CD14-positive monocyte (primary cell): ENCODE measurements around the gene GNB2. TPM values are rescaled to one million over a fixed set of nuclear protein-coding genes. Genes with fewer than 3 reads are reported as not detected.

Experiments used
- DNase-seq, 3 donors: peaks; one replicate each; pipeline ENCODE4 v3.0.0-alpha.2; 2011 to 2022
- H2AFZ ChIP-seq: 2 replicates; pipeline ENCODE4 v1.6.0; 2012; ENCODE audit warnings: mild to moderate bottlenecking, low read depth, low read length, inconsistent platforms; ENCODE audit not compliant: insufficient read depth, poor library complexity, severe bottlenecking
- H3K27ac ChIP-seq, 2 donors: 1 replicate in 1 of 2; 2 replicates in 1 of 2; pipeline ENCODE4 v1.5.1; 2012 to 2013; ENCODE audit warnings: low read length in 2 of 2, control low read depth in 1 of 2, inconsistent platforms in 1 of 2, low read depth in 1 of 2, mild to moderate bottlenecking in 1 of 2
- H3K27me3 ChIP-seq, 2 donors: one replicate each; pipeline versions ENCODE4 v1.6.0 to v1.6.1; 2011 to 2013; ENCODE audit warnings: low read length in 2 of 2; ENCODE audit not compliant: control insufficient read depth in 2 of 2, insufficient read depth in 2 of 2
- H3K36me3 ChIP-seq, 2 donors: replicated peaks in 1 of 2; 1 replicate in 1 of 2; 2 replicates in 1 of 2; pipeline versions ENCODE4 v1.5.1 to v1.6.1; 2012 to 2013; ENCODE audit warnings: low read length in 2 of 2, control low read depth in 1 of 2, inconsistent platforms in 1 of 2, mild to moderate bottlenecking in 1 of 2; ENCODE audit not compliant: insufficient read depth in 2 of 2, control insufficient read depth in 1 of 2
- H3K4me1 ChIP-seq, 2 donors: 1 replicate in 1 of 2; 2 replicates in 1 of 2; pipeline versions ENCODE4 v1.5.1 to v1.6.1; 2012 to 2013; ENCODE audit warnings: low read length in 2 of 2, control low read depth in 1 of 2, inconsistent platforms in 1 of 2, mild to moderate bottlenecking in 1 of 2, moderate library complexity in 1 of 2; ENCODE audit not compliant: insufficient read depth in 2 of 2, control insufficient read depth in 1 of 2
- H3K4me2 ChIP-seq: replicated peaks from 2 replicates; pipeline ENCODE3; 2012; ENCODE audit warnings: low read length, moderate library complexity, mild to moderate bottlenecking; ENCODE audit not compliant: poor library complexity, severe bottlenecking; ENCODE audit errors: extremely low read depth
- H3K4me3 ChIP-seq, 3 experiments: fragments of 200-600 bp in 1 of 3; sonication (generic) in 1 of 3; replicated peaks in 1 of 3; 1 replicate in 2 of 3; 2 replicates in 1 of 3; pipeline ENCODE4 v1.5.1; 2011 to 2013; ENCODE audit warnings: low read length in 3 of 3, mild to moderate bottlenecking in 3 of 3, control low read depth in 2 of 3, low read depth in 2 of 3, inconsistent platforms in 1 of 3, moderate library complexity in 1 of 3
- H3K79me2 ChIP-seq: 2 replicates; pipeline ENCODE4 v1.6.0; 2012; ENCODE audit warnings: mild to moderate bottlenecking, control low read depth, inconsistent platforms, low read length, moderate library complexity; ENCODE audit not compliant: insufficient read depth
- H3K9ac ChIP-seq: 2 replicates; pipeline ENCODE4 v1.6.0; 2017; ENCODE audit warnings: low read length, mild to moderate bottlenecking; ENCODE audit not compliant: insufficient read depth, poor library complexity, severe bottlenecking
- H3K9me3 ChIP-seq, 2 donors: replicated peaks in 1 of 2; 1 replicate in 1 of 2; 2 replicates in 1 of 2; pipeline versions ENCODE4 v1.5.1 to v1.6.1; 2012 to 2013; ENCODE audit warnings: low read length in 2 of 2, control low read depth in 1 of 2; ENCODE audit not compliant: control insufficient read depth in 1 of 2, insufficient read depth in 1 of 2
- H4K20me1 ChIP-seq: 2 replicates; pipeline ENCODE4 v1.6.0; 2012; ENCODE audit warnings: mild to moderate bottlenecking, low read length, control low read depth, moderate library complexity; ENCODE audit not compliant: insufficient read depth
- H3K27ac Mint-ChIP-seq, 7 donors: one replicate each; pipeline ENCODE4 v1.8.0; 2020; ENCODE audit warnings: mild to moderate bottlenecking in 7 of 7, mixed read lengths in 7 of 7, moderate library complexity in 6 of 7, inconsistent platforms in 2 of 7
- H3K27me3 Mint-ChIP-seq, 3 donors: one replicate each; pipeline ENCODE4 v1.8.0; 2021 to 2022; ENCODE audit warnings: low read depth in 3 of 3, mild to moderate bottlenecking in 3 of 3, mixed read lengths in 3 of 3, moderate library complexity in 3 of 3, inconsistent platforms in 1 of 3
- H3K36me3 Mint-ChIP-seq, 2 donors: one replicate each; pipeline ENCODE4 v1.8.0; 2020; ENCODE audit warnings: mixed read lengths in 2 of 2, inconsistent platforms in 1 of 2, mild to moderate bottlenecking in 1 of 2
- H3K4me1 Mint-ChIP-seq: one replicate; pipeline ENCODE4 v1.8.0; 2020; ENCODE audit warnings: mild to moderate bottlenecking, mixed read lengths
- H3K4me3 Mint-ChIP-seq, 2 donors: one replicate each; pipeline ENCODE4 v1.8.0; 2020; ENCODE audit warnings: mild to moderate bottlenecking in 2 of 2, mixed read lengths in 2 of 2, moderate library complexity in 1 of 2
- H3K9me3 Mint-ChIP-seq, 7 donors: one replicate each; pipeline ENCODE4 v1.8.0; 2020 to 2022; ENCODE audit warnings: mixed read lengths in 7 of 7, mild to moderate bottlenecking in 6 of 7, moderate library complexity in 6 of 7, inconsistent platforms in 2 of 7
- WGBS: methylation state at CpG from one replicate; pipeline ENCODE4 v1.1.5; 2013; ENCODE audit warnings: missing lambda C conversion rate; ENCODE audit not compliant: insufficient coverage; 5-methylcytosine and 5-hydroxymethylcytosine counted together
- intact Hi-C, 2 donors: fragments of 100-400 bp; cut with micrococcal nuclease; formaldehyde crosslinking; loops; one replicate each; pipeline versions ENCODE4 v1.15.0 to v1.15.1; 2023
- polyA plus RNA-seq, 3 donors: library from polyadenylated mRNA; depleted of rRNA in 1 of 3; unstranded in 2 of 3; stranded (reverse) in 1 of 3; fragments of 300-500 nt in 2 of 3; fragments of >200 nt in 1 of 3; fragmentation: Illumina TruSeq in 2 of 3; gene quantifications; 1 replicate in 2 of 3; 2 replicates in 1 of 3; pipeline ENCODE4 v1.2.3, GENCODE V29; 2012 to 2021
- TF ChIP-seq, protein P1 (sequence below): fragments of 200-600 bp; IDR thresholded peaks from one replicate; pipeline ENCODE4 v1.8.0; 2022; ENCODE audit warnings: antibody characterized with exemption, mild to moderate bottlenecking

GNB2 gene
- polyA plus RNA-seq, 3 donors = 90.0 to 436 (median 94.6) TPM

DNA sequence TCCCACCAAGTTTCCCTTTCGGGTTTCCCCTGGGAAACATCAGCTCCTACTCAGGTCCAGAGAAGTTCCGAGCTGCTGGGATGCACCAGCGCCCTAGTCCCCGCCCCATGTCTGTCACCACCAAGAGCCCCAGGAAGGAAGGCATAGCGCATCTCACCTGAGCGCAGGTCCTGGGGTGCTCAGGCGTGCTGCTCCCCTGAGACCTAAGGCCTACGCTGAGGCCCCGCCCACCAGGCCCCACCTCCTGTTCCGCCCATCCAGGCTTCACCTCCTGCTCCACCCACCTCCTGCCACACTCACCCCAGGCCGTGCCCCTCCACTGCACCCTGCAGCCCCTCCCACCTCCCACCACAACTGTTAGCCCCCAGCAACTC is 31.0 kb upstream of the GNB2 start:
- Histone ChIP-seq H3K36me3 (no peaks in the 10 kb centered on the region), H4K20me1 (no peaks in the 10 kb centered on the region), H3K4me2 (no peak overlapping the region), H3K9ac (no peak overlapping the region), H3K4me3 (no peak overlapping the region), H2AFZ (no peak overlapping the region), H3K27ac (no peak overlapping the region), H3K79me2 (no peaks in the 10 kb centered on the region), H3K4me1 (no peaks in the 10 kb centered on the region), H3K9me3 (no peaks in the 10 kb centered on the region), H3K27me3 (no peaks in the 10 kb centered on the region)
- Mint-ChIP-seq H3K9me3 (no peaks in the 10 kb centered on the region), H3K4me3 (no peak overlapping the region), H3K4me1 (no peaks in the 10 kb centered on the region), H3K27ac (no peak overlapping the region), H3K36me3 (no peaks in the 10 kb centered on the region), H3K27me3 (peaks cover 11 to 30% (median 12%) of the 10 kb centered on the region in 3 donors)
- no peak for DNase-seq
- WGBS = 90% methylated on average over 11 of the region's 11 CpGs
- TF ChIP-seq, protein P1, sequence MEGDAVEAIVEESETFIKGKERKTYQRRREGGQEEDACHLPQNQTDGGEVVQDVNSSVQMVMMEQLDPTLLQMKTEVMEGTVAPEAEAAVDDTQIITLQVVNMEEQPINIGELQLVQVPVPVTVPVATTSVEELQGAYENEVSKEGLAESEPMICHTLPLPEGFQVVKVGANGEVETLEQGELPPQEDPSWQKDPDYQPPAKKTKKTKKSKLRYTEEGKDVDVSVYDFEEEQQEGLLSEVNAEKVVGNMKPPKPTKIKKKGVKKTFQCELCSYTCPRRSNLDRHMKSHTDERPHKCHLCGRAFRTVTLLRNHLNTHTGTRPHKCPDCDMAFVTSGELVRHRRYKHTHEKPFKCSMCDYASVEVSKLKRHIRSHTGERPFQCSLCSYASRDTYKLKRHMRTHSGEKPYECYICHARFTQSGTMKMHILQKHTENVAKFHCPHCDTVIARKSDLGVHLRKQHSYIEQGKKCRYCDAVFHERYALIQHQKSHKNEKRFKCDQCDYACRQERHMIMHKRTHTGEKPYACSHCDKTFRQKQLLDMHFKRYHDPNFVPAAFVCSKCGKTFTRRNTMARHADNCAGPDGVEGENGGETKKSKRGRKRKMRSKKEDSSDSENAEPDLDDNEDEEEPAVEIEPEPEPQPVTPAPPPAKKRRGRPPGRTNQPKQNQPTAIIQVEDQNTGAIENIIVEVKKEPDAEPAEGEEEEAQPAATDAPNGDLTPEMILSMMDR = no peak
- intact Hi-C loops = no loop called here

DNA sequence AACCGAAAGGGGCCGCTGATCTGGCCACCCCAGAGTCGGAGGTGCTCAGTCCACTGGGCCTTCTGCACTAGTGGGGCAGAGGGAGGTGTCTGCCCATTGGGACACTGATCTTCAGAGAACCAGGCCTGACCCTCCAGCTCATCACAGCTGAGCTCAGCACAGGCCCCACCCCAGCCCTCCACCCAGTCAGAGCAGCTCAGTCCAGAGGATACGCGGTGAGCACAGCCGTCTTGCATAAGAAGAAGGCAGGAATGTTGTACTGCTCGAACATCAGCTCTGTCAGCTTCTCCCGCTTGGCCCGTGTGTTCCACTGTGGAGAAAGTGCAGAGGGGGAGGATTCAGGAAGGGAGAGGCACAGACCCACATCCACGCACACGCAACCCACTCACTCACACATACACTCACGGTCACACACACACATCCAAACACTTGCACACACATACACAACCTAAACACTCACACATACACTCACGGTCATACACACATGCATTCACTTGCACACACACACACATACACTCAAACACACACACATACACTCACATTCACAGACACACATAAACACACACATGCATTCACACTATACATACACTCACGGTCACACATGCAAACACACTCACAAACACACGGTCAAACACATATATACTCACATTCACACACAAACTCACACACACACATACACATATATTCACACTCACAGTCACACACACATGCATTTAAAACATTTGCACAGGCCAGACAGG is 23.5 kb upstream of the GNB2 start:
- H2AFZ ChIP-seq = no peak overlapping the region
- Mint-ChIP-seq H3K4me1 (no peaks in the 10 kb centered on the region), H3K27ac (peak overlapping the region in 1 of 7 donors; percentile 1), H3K36me3 (no peaks in the 10 kb centered on the region), H3K4me3 (no peak overlapping the region), H3K27me3 (peaks cover 15 to 36% (median 23%) of the 10 kb centered on the region in 3 donors), H3K9me3 (peaks cover 0 to 12% (median 2%) of the 10 kb centered on the region in 7 donors)
- intact Hi-C loops = no loop called here
- no peak overlapping the region for H3K4me3 ChIP-seq
- H3K4me1 ChIP-seq = no peaks in the 10 kb centered on the region
- TF ChIP-seq, protein P1 = no peak
- WGBS = 92% methylated on average over 9 of the region's 15 CpGs
- no peak overlapping the region for H3K27ac ChIP-seq
- H4K20me1 ChIP-seq = no peaks in the 10 kb centered on the region
- H3K9ac ChIP-seq = no peak overlapping the region
- DNase-seq = no peak
- no peaks in the 10 kb centered on the region for H3K36me3 ChIP-seq
- no peaks in the 10 kb centered on the region for H3K9me3 ChIP-seq
- H3K79me2 ChIP-seq = no peaks in the 10 kb centered on the region
- H3K27me3 ChIP-seq = peaks cover 5 to 8% of the 10 kb centered on the region in 2 donors
- H3K4me2 ChIP-seq = no peak overlapping the region
